Pons (tissue), 1 donor: Measurements from ENCODE around the gene REC8.

Source experiments
- DNase-seq: peaks from one replicate; pipeline ENCODE4 v3.0.0-alpha.2; 2016; ENCODE audit warnings: low spot score

The REC8 gene

DNA sequence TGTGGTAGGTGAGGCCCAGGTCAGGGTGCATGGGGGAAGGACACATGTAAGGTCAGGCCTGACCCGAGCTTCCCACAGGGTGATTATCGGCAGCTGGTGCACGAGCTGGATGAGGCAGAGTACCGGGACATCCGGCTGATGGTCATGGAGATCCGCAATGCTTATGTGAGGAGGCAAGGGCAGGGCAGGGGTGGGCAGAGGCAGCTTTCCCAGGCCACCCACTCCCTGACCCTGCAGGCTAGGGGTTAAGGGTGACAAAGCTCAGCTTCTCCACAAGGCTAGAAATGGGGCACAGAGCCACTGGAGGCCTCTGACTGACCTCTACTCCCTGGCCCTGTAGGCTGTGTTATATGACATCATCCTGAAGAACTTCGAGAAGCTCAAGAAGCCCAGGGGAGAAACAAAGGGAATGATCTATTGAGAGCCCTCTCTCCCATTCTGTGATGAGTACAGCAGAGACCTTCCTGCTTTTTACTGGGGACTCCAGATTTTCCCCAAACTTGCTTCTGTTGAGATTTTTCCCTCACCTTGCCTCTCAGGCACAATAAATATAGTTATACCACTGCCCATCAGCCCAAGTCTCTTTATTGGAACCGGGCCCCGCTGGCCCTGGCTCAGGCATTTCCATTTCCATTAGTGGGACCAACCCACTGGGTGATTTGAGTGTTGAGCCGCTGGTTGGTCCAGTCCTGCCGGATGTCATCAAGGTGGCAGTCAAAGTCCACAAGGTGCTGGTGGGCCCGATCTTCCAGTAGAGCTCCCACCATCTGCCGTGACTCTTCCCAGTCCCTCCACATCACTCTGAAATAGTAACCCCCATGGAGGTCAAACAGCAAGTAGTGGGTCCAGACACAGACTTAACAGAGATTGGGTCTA is 33.2 kb upstream of the REC8 start:
- no peak for DNase-seq

DNA sequence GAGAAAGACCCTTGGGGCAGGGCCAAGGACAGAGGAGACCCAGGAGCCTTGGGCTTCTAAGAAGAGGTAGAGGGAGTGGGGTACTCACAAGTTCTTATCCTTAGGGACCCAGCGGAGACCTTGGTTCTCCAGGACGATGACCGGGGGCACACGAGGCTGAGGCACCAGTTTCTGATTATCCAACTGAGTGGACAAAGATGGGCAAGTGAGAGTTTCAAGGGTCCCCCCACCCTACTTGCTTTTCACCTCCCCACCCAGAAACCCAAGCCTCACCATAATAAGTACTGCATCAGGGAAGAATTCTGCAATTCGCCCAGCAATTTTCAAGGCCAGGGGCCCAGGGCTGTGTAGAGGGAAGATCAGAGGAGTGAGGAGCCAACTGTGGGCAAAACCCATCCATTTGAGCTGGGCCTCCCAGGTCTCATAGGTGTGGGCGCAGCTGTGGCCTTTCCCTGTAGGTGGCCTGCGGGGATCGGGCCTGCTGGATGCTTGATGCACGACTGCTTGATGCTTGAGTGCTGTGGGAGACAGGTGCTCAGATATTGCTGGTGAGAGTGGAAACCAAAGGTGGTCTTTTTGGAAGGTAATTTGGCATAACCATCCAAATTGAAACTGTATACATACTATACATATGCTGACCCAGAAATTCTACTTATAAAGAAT is 32.5 kb upstream of the REC8 start:
- DNase-seq, result no peak

DNA sequence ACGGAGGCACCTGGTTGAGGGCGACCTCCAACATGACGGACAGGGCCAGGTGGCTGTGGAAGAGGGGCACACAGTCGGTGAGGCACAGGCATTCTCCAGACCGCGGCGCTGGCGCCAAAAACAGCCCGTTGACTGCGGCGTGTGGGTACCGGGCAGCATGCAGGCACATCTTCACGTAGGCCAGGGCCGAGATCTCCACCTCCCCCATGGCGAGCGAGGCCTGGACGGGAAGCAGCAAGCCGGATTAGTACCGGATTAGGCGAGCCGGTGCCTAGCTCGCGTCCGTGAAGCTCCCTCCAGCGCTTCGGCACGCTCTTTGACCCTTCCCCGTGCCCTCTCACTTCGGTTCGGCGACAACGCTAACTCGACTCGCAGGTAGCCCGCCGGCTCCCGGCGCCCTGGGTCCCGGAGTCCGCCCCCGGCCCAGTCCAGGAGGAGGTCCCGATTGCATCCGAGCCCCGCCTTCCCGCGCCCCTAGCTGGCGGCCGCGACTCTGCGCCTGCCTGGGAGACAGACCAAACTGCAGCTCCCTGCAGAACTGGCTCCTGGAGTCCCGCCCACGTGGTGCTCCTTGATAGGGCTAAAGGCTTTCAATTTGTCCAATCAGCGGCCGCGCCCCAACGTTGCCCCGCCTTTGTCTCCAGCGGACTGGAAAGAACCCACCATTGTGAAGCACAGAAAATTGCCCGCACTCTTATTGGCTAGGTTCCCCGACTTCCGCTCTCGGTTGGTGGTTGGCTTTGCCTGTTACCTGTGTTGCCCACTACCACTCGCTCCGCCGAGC is 30.6 kb upstream of the REC8 start, which contains the start of gene EMC9:
EMC9 (minus strand) TSS at position 495 of the 784 bp plus-strand sequence; CDS start at position 208, 287 bp downstream.
- DNase-seq, result peak; percentile 99

DNA sequence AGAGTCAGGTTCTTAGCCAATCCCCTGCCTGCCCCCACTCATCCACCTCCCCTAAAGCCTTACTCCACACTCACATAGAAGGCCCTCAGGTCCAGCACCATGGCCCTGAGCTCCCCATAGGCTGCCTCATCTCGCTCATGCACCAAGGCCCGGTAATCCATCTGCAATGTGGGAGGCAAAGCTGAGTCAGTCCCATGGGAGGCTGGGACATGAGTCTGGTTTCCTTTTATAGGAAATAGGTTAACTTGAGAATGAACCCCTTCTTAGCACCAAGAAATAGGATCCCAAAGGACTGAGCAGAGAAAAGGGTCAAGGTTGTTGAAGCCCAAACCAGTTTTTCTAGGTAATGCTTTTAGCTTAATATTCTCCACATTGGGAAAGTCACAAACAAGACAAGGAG is 28.4 kb upstream of the REC8 start:
- no peak for DNase-seq

DNA sequence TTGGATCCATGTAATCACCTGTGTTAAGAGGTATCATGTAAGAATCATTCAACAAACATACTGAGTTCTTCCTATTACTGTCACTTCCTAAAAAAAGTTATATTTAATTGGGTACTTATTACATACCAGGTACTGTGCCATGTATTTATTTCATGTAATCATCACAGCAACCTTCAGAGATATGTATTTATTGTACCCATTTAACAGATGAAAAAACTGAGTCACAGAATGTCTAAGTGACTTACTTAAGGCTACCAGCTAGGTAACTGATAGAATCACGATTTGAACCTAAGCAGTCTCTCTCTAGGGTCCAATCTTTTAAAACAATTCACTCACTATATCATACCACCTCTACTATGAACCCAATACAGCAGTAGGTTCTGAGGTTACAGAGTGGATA is 27.4 kb upstream of the REC8 start:
- no peak for DNase-seq

DNA sequence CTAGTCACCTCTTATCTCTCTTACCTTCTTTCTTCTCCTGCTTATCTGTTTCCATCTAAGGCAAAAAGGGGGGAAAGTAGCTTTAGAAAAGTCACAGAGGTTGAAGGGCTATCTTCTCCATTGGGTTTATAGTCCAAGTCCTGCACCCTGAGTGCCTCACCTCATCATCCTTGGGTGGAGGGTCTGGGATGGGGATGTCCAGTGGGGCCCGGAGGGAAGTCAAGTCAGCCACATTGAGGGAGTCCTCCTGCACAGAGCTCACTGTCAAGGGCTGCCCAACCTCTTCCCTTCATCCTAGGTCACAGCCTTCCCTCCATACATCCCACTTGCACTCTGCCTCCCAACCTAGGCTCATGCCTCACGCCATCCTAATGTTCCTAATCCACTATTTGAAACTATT is 26.7 kb upstream of the REC8 start:
- no peak for DNase-seq

DNA sequence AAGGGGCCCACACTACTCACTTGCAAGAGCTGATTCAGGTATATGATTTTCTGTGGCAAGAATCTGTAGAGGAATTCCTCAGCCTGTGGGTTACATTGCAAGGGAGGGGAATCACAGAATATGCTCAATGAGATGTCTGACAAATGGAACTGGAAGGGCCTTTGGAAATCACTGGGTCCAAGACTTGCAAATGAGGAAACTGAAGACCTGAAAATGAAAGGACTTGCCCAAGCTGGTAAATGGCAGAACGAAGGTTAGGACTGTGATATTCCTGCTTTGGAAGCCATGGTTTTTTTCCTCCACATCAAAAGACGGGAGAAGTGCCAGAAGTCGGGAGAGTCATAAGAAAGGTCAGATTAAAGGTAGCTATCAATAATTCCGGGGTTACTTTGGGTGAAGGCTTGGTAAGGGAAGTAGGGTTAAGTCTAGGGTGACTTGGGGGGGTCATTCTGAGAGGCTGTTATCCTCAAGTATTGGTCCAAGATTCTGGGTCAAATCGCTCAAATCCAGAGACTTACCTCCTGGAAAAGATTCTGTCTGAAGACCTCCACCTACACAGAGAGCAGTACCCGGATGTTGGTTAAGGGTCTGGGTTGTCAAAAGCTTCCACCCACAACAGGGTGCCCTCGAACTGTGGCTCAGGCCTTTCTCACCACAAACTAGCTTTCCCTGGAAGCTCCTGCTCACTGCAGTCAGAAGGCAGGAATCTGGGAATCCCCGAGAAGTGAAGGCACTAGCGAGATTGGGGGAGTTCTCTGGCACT is 26.0 kb upstream of the REC8 start:
- DNase-seq, result no peak

DNA sequence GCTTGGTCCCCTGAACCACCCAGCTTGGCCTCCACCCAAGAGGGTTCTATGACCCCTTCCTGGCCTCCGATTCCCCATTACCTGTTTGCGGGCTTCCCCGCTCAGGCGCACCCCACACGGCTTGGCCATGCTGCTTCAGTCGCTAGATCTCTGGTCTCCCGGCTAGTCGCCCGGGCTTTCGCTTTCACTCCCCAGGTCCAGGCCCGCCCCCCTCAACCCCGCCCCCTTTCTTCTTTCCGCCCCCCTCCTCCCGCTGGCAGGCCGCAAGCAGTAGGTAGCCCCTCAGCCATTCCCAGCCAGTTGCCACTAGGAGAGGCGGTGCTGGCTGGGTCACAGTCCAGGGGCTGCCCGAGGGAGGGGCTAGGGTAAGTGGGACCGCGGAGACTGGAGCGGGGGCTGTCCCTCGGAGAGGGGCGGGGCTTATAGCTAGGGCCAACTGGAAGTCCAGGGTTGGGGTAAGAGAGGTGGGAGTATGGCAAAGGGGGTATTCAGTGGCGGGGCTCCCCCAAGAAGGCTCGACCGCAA is 25.4 kb upstream of the REC8 start, which contains the start of gene PSME2:
PSME2 (minus strand) TSS at position 158 of the 525 bp plus-strand sequence; CDS start at position 129, 29 bp downstream.
- DNase-seq, result peak; percentile 90

DNA sequence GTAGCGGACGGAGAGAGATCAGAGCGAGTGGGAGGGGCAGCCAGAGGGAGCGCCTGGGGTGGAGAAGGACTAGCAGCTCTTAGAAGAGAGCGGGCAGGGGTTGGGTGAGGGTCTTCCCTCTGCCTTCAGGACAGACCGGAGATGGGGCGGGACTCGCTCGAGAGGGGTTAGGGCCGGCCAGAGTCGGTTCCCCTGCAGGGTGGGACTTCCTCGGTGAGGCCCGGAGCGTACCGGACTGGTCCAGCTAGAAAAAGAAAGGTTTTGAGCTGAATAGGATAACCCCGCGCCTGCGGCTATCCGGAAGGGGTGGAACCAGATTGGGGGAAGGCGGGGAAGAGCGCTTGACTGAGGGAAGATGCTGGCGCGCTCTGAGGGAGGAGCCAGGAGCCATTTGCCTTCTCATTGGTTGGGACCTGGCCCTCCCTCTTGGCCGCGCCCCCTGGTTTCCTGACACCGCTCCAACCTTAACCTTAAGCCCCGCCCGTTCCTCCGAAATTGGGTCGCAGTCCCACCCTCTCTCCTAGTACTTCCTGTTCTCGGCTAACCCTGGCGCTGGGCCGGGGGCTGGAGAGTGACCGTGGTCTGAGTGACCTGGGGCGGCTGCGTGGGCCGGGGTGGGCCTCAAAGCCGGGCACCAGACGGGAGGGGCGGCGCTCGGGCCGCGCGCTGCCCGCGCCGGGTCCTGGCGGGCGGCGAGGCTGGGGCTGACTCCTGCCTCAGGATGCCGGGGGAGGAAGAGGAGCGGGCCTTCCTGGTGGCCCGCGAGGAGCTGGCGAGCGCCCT is 24.7 kb upstream of the REC8 start, which contains the start of gene RNF31:
RNF31 (plus strand) TSS at position 521 of the 783 bp plus-strand sequence; CDS start at position 722, 201 bp downstream.
- peak; percentile 99 for DNase-seq

DNA sequence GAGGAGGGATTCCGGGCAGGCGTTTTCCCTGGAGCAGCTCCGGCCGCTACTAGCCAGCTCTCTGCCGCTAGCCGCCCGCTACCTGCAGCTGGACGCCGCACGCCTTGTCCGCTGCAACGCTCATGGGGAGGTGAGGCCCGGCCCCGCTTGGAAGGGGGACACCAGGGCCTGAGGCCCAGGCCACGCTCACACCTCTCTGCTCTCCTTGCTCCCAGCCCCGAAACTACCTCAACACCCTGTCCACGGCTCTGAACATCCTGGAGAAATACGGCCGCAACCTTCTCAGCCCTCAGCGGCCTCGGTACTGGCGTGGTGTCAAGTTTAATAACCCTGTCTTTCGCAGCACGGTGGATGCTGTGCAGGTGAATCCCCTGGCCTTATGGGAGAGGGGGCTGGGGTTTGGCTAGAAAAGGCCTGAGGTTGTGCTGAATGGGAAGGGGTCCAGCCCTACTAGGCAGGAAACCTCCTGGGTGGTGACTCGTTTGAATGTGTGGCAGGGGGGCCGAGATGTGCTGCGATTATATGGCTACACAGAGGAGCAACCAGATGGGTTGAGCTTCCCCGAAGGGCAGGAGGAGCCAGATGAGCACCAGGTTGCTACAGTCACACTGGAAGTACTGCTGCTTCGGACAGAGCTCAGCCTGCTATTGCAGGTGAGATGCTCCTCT is 24.0 kb upstream of the REC8 start:
- DNase-seq, result no peak

DNA sequence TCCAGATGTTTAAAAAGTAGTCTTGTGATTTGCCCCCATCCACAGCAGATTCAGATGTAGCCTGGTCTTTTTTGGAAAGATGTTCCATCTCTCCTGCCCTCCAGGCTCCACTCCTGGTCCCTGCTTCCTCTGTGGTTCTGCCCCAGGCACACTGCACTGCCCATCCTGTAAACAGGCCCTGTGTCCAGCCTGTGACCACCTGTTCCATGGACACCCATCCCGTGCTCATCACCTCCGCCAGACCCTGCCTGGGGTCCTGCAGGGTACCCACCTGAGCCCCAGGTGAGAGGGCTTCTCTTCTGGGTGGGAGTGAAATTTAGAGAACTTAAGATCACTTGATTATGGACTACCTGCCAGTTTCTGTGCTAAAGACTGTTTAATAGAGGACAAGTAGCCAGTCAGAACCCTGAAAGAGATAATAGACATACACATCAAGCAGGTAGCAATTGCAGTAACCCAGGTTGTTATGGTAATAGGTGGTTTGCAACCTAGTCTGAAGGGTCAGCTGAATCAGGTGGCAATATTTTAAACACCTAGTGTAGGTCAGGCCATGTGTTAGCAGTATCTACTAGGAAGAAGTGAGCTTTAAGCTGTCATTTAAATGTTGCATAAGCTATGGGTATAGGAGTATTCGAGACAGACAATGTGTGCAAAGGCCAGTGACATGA is 22.4 kb upstream of the REC8 start:
- no peak for DNase-seq

DNA sequence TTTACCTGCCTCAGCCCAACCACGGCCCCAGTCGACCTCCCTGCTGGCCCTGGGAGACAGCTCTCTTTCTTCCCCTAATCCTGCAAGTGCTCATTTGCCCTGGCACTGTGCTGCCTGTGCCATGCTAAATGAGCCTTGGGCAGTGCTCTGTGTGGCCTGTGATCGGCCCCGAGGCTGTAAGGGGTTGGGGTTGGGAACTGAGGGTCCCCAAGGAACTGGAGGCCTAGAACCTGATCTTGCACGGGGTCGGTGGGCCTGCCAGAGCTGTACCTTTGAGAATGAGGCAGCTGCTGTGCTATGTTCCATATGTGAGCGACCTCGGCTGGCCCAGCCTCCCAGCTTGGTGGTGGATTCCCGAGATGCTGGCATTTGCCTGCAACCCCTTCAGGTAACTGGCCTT is 21.8 kb upstream of the REC8 start:
- no peak for DNase-seq

DNA sequence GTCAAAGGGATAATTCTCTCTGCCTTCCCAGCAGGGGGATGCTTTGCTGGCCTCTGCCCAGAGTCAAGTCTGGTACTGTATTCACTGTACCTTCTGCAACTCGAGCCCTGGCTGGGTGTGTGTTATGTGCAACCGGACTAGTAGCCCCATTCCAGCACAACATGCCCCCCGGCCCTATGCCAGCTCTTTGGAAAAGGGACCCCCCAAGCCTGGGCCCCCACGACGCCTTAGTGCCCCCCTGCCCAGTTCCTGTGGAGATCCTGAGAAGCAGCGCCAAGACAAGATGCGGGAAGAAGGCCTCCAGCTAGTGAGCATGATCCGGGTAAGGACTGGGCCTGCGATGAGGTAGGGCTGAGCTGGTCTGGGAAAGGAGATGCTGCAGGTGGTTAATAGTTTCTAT is 21.3 kb upstream of the REC8 start:
- no peak for DNase-seq

DNA sequence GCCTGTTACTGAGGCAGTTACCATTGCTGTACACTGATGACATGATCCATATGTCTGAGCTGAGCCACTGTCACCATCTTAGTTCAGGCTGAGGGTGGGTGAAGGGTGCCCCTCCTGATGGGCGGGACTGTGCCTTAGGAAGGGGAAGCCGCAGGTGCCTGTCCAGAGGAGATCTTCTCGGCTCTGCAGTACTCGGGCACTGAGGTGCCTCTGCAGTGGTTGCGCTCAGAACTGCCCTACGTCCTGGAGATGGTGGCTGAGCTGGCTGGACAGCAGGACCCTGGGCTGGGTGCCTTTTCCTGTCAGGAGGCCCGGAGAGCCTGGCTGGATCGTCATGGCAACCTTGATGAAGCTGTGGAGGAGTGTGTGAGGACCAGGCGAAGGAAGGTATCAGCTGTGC is 20.9 kb upstream of the REC8 start:
- DNase-seq, result no peak

DNA sequence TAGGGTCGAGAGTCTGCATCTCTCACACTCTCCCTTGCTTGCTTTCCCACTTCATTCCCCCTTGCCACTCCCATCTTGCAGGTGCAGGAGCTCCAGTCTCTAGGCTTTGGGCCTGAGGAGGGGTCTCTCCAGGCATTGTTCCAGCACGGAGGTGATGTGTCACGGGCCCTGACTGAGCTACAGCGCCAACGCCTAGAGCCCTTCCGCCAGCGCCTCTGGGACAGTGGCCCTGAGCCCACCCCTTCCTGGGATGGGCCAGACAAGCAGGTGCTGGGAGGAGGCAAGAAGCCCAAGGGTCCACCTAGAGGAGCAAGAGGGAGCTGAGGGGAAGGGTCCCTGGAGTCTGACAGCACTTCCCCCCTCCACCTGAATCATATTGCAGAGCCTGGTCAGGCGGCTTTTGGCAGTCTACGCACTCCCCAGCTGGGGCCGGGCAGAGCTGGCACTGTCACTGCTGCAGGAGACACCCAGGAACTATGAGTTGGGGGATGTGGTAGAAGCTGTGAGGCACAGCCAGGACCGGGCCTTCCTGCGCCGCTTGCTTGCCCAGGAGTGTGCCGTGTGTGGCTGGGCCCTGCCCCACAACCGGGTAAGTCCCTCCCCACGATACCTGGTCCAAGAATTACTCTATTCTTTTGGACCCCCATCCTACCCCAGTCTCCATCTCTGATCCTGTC is 20.3 kb upstream of the REC8 start:
- DNase-seq, result no peak

DNA sequence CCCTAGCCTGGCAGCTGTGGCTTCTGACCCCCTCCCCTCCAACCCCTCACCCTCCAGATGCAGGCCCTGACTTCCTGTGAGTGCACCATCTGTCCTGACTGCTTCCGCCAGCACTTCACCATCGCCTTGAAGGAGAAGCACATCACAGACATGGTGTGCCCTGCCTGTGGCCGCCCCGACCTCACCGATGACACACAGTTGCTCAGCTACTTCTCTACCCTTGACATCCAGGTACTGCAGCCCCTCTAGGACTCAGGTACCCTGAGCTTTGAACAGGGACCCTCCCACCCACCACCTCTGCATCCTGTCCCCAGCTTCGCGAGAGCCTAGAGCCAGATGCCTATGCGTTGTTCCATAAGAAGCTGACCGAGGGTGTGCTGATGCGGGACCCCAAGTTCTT is 16.8 kb upstream of the REC8 start:
- no peak for DNase-seq

DNA sequence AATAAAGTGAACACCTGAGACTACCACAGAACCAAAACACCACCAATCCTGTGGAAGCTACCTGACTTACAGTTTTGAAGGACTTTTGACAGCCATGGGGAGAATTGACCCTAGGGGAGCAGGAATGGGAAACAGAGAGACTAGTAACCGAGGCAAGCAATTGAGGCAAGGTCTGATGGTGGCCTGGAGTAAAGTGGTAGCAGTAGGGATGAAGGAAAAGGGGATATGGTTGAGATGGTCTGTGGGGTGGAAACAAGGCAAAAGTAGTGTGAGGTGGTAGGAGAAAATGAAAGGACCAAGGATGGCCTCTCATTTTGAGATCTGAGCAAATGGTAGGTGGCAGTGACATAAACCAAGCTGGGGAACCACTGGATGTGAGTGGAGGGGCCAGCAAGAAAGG is 15.0 kb upstream of the REC8 start:
- no peak for DNase-seq

DNA sequence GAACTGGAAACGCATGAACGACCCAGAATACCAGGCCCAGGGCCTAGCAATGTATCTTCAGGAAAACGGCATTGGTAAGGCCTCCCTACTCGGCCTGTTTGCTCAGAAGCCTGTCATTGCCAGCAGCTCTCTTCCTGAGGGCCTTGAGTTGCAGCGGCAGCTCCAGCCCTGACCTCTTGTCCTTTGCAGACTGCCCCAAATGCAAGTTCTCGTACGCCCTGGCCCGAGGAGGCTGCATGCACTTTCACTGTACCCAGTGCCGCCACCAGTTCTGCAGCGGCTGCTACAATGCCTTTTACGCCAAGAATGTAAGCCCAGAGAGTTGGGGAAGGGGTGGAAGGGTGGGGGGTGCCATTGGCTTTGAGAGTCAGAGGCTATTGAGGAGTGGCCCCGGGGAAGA is 14.5 kb upstream of the REC8 start:
- DNase-seq, result no peak
